Esophagus squamous epithelium (tissue), 5 donors: Measurements from ENCODE around the gene C1orf53. TPM values are rescaled to one million over a fixed set of nuclear protein-coding genes. Genes with fewer than 3 reads are reported as not detected.
A peak's percentile ranks its signal among the peaks of the same experiment; 100 is the strongest.

Experiments used
- DNase-seq: peaks from one replicate; lab custom pipeline; 2025; lab: John Stamatoyannopoulos, UW
- H3K27ac ChIP-seq, 4 donors: fragments of 200-600 bp; sonication (generic); one replicate each; pipeline ENCODE4 v1.5.1; 2016 to 2019; ENCODE audit warnings: mild to moderate bottlenecking in 1 of 4
- H3K27me3 ChIP-seq, 4 donors: fragments of 200-600 bp; sonication (generic); 1 replicate in 3 of 4; 2 replicates in 1 of 4; pipeline versions ENCODE4 v1.5.1 to v1.6.0; 2017 to 2021; ENCODE audit warnings: antibody characterized with exemption in 1 of 4
- H3K36me3 ChIP-seq, 3 donors: fragments of 200-600 bp; sonication (generic); one replicate each; pipeline ENCODE4 v1.5.1; 2016 to 2019
- H3K4me1 ChIP-seq, 3 donors: fragments of 200-600 bp; sonication (generic); one replicate each; pipeline ENCODE4 v1.5.1; 2017 to 2019
- H3K4me3 ChIP-seq, 4 donors: fragments of 200-600 bp; sonication (generic); 1 replicate in 3 of 4; 2 replicates in 1 of 4; pipeline ENCODE4 v1.5.1; 2016 to 2019; ENCODE audit warnings: mild to moderate bottlenecking in 2 of 4, moderate library complexity in 1 of 4
- H3K9me3 ChIP-seq, 3 donors: fragments of 200-600 bp; sonication (generic); one replicate each; pipeline ENCODE4 v1.5.1; 2016 to 2019
- CTCF ChIP-seq, 6 experiments: fragments of 450-650 bp in 4 of 6; fragments of 200-600 bp in 2 of 6; sonication (generic) in 2 of 6; IDR thresholded peaks; one replicate each; pipeline ENCODE4 v1.5.1; 2016 to 2019; ENCODE audit warnings: antibody characterized with exemption in 6 of 6, mild to moderate bottlenecking in 4 of 6, moderate library complexity in 4 of 6
- POLR2A ChIP-seq, 4 donors: fragments of 450-650 bp; IDR thresholded peaks; one replicate each; pipeline ENCODE4 v1.6.1; 2017; ENCODE audit warnings: antibody characterized with exemption in 4 of 4, mild to moderate bottlenecking in 4 of 4, moderate library complexity in 3 of 4
- WGBS, 2 donors: methylation state at CpG; one replicate each; pipeline ENCODE4 v1.1.5; 2018; 5-methylcytosine and 5-hydroxymethylcytosine counted together
- intact Hi-C: fragments of 100-400 bp; cut with DNase I; formaldehyde crosslinking; loops from one replicate; pipeline ENCODE4 v1.15.0; 2022
- total RNA-seq, 4 donors: library from RNA; depleted of rRNA; stranded (reverse); fragments of >200 nt; gene quantifications; one replicate each; pipeline ENCODE4 v1.1.0, GENCODE V29; 2016
- donor health status: DM: yes; HTN: yes; CAD: no.

The C1orf53 gene
- total RNA-seq, 4 donors from 2014 or later = 3.4 to 7.2 TPM; not detected in 2

- Histone ChIP-seq H3K36me3 (no peaks in the 10 kb centered on the region), H3K27me3 (peaks cover 24 to 96% (median 43%) of the 10 kb centered on the region in 4 donors), H3K4me1 (peaks cover 4 to 50% (median 25%) of the 10 kb centered on the region in 3 donors), H3K9me3 (no peaks in the 10 kb centered on the region), H3K4me3 (peak overlapping the region in 1 of 4 donors; percentile 7), H3K27ac (no peak overlapping the region)
- WGBS, 2 donors = 38 to 47% methylated on average over 8 to 13 of the region's 33 CpGs
- TF ChIP-seq CTCF (IDR thresholded peaks at IDR 0.05) (no peak), POLR2A (IDR thresholded peaks at IDR 0.05) (no peak)
- DNase-seq = no peak
- intact Hi-C loops = no loop called here
Observed at GRCh38 chr1:197921235-197922069, 19.0 kb downstream of the C1orf53 start.

- TF ChIP-seq CTCF (IDR thresholded peaks at IDR 0.05) (no peak), POLR2A (IDR thresholded peaks at IDR 0.05) (no peak)
- Histone ChIP-seq H3K9me3 (no peaks in the 10 kb centered on the region), H3K27ac (no peak overlapping the region), H3K4me1 (peaks cover 0 to 44% (median 19%) of the 10 kb centered on the region in 3 donors), H3K4me3 (no peak overlapping the region), H3K27me3 (peaks cover 18 to 96% (median 37%) of the 10 kb centered on the region in 4 donors), H3K36me3 (no peaks in the 10 kb centered on the region)
- no peak for DNase-seq
- intact Hi-C loops = no loop called here
- 56 to 93% methylated on average over 2 of the region's 2 CpGs for WGBS, 2 donors
Observed at GRCh38 chr1:197922070-197922390, 19.6 kb downstream of the C1orf53 start.

DNA sequence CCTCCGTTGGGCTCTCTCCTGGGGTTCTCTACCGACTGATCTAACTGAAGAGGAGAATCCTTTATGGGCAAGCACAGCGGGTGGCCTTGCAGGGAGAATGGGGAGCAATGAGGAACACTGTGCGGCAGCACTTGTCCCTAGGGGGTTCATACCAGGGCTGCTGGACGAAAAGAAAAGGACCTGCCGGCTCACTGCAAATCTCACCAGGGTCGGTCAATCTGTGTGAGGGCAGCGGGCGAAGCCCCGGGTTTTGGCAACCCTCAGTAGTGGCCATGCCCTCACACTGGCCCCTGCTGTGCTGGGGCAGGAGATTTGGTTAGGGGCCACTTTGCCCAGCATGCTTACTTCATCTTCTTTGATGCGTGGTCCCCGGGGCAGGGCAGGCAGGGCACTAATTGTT is 20.6 kb downstream of the C1orf53 start:
- Histone ChIP-seq H3K36me3 (no peaks in the 10 kb centered on the region), H3K27ac (no peak overlapping the region), H3K9me3 (no peaks in the 10 kb centered on the region), H3K27me3 (peaks cover 13 to 96% (median 29%) of the 10 kb centered on the region in 4 donors), H3K4me1 (peaks cover 0 to 34% (median 9%) of the 10 kb centered on the region in 3 donors), H3K4me3 (no peak overlapping the region)
- TF ChIP-seq CTCF (IDR thresholded peaks at IDR 0.05) (no peak), POLR2A (IDR thresholded peaks at IDR 0.05) (no peak)
- WGBS, 2 donors = 74 to 79% methylated on average over 2 to 11 of the region's 12 CpGs
- DNase-seq = no peak
- intact Hi-C loops = no loop called here

DNA sequence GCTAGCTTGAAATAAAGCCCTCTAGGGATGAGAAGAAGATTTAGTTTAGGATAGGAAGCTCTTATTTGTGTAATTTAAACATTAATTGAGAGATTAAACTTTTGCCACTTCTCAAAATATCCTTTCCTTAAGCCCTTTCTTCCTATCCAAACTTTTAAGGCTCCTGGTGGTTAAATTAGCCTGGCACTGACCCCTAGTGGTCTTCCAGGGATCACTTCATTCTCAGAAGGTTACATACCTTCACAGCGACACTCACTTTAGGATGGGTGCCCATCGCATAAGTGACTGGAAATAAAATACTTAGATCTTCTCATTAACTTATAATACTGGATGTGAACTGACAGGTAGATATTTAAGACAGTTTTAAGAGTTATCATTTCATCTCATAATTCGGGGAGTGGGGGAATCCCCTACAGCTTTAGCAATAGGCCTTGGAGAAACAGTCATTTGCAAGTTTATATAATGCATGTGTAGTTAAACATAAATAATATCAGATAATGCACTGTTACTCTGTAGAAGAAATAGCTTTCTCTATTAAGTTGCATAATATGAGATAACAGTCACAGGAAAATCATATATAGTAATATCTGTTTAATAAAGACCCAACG is 22.2 kb downstream of the C1orf53 start:
- Histone ChIP-seq H3K36me3 (no peaks in the 10 kb centered on the region), H3K4me3 (no peak overlapping the region), H3K27me3 (peaks cover 6 to 96% (median 16%) of the 10 kb centered on the region in 4 donors), H3K4me1 (peaks cover 0 to 22% (median 2%) of the 10 kb centered on the region in 3 donors), H3K9me3 (no peaks in the 10 kb centered on the region), H3K27ac (no peak overlapping the region)
- WGBS, 2 donors = 5 to 33% methylated on average over 2 to 4 of the region's 4 CpGs
- intact Hi-C loops = no loop called here
- no peak for TF ChIP-seq POLR2A (IDR thresholded peaks at IDR 0.05)
- peak in 5 of 6 experiments; percentile 46 to 72 (median 57) for TF ChIP-seq CTCF (IDR thresholded peaks at IDR 0.05)
- DNase-seq = no peak
